Esophagus muscularis mucosa (tissue), 3 donors: Measurements from ENCODE around the gene SALL1.

Experiments
- CTCF ChIP-seq, 3 experiments: fragments of 200-600 bp in 2 of 3; fragments of 450-650 bp in 1 of 3; sonication (generic) in 2 of 3; IDR thresholded peaks; one replicate each; pipeline ENCODE4 v1.5.1; 2017 to 2019; ENCODE audit warnings: antibody characterized with exemption in 3 of 3, mild to moderate bottlenecking in 2 of 3, moderate library complexity in 1 of 3
- POLR2AphosphoS5 ChIP-seq, 2 donors: sonication (generic); formaldehyde crosslinking; IDR thresholded peaks; one replicate each; pipeline ENCODE4 v1.6.1; 2017; ENCODE audit warnings: antibody characterized with exemption in 2 of 2

DNA sequence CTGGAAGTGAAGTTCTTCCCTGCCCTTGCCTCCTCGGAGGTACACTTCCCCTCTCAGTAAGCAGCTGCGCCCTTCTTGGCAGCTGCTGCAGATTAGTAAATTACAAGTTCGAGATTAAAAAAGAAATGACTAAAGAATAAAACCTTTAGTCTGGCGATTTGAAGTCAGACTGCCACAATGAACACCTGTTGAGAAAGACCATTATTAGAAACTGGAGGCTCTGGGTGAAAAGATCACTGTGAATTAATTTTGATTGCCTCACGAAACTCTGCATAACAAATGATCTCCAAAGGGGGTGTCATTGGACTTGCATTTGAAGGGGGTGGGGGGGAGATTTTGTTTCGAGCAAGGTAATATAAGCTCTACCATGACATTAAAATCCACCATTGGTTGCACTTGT is 39.3 kb downstream of the SALL1 start:
- no peak for TF ChIP-seq CTCF (IDR thresholded peaks at IDR 0.05)
- no peak for TF ChIP-seq POLR2AphosphoS5 (IDR thresholded peaks at IDR 0.05)
